DMS 273 (cell line): Measurements from ENCODE around the gene CSNK2A1.
A peak's percentile ranks its signal among the peaks of the same experiment; 100 is the strongest.
"Not testable (repeated sequence)": the region's sequence is repeated elsewhere in the genome, so short reads cannot be mapped to it uniquely, and the experiment has no call there.

ENCODE experiments used
- DNase-seq: peaks from one replicate; lab custom pipeline; 2025; ENCODE audit not compliant: unreplicated experiment; lab: John Stamatoyannopoulos, UW

Gene CSNK2A1

DNA sequence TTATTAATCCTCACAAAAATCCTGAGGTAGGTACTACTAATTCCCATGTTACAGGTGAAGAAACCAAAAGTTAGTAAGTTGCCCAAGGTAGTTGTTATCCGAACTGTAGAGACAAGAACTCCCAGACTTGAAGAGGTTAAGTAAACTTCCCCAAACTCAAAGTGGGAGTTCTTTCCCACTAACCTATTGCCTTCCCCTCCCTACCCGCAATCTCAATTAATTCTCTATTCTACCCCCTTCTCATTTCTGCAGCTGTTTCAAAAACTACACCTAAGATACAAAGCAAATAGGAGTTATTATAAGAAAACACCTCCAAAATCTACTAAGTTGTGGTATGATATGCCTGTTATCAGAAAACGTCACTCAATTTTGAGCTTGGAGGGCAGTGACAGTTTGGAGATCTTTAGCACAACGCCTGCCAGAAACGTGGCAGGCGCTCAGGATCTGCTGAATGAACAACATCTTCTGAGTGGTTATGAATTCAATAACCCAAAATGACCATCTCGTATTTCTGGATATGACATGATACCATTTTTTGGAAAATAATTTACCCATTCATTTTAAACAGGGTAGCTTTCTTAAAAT is 7.1 kb downstream of the CSNK2A1 start:
- DNase-seq, result no peak

DNA sequence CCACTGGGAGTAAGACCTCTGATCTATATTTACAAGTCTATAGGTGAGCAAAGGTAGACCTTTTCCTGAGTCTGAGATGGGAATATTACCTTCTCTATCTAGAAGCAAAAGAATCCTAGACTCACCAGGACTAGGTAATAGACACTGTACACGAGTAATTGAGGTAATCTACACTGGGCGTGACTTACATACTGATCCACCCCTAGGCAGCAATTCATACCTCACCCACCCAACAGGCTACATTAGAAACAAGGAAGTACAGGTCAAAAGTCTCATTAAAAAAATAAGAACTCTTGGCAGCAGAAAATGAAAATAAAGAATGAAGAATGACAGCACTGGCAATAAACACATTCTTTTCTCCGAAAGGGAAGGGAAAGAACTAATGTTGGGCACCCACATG is 7.6 kb downstream of the CSNK2A1 start:
- no peak for DNase-seq

DNA sequence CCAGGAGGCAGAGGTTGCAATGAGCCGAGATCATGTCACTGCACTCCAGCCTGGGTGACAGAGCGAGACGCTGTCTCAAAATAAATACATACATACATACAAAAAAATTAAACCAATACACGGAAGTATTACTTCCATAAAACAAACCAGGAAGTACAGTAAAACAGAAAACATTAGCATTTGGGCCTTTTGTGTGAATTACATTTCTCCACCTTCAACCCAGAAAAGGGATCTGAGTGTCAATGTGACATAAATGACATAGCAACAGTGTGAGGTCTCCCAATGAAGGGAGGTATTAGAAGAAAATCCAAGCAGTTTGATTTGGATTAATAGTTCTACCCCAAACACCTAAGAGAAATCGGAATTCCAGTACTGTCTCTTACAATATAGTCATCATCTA is 10.1 kb downstream of the CSNK2A1 start:
- no peak for DNase-seq

DNA sequence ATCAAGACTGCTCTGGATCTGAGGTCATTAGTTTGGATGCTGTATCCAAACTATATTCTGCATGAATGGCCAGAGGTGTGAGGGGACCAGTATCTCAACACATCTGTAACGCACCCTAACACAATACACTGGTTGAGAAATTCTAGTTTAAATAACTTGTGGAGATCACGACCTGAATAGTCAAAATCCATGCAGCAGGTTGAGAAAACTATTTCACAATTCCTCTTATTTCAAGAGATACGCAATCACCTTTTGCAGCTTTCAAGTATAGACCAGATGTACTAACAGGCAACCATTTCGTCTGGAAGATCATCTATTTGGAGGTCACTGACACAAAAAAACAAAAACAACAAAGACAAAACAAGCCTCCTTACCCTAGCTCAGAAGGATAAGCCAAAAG is 11.1 kb downstream of the CSNK2A1 start:
- no peak for DNase-seq

DNA sequence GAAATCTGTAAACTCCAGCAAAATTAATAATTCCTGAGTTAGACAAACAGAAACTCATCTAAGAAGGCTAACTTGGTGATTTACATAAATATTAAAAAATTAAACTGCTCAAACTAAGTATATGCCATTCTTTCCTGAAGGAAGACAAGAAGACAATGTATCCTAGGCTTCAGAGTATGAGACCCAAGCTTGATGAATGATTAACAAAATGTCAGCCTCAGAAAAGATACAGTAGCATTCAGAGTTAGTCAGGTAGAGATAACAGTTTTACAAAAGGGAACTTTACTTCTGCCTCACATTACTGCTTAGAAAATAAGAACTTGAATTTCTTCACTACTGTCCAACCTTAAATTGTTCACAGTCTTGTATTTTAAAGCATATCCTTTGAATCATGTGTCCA is 12.0 kb downstream of the CSNK2A1 start:
- no peak for DNase-seq

DNA sequence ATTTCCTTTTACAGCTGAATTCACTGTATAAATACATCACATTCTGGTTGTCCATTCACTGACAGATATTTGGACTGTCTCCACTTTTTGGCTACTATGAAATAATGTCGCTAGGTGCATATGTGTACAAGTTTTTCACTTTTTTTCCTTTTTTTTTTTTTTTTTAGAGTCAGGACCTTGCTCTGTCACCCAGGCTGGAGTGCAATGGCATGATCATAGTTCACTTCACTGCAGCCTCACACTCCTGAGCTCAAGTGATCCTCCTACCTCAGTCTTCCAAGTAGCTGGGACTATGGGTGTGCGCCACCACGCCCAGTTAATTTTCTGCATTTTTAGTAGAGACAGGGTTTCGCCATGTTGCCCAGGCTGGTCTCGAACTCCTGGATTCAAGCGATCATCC is 13.3 kb downstream of the CSNK2A1 start:
- no peak for DNase-seq

DNA sequence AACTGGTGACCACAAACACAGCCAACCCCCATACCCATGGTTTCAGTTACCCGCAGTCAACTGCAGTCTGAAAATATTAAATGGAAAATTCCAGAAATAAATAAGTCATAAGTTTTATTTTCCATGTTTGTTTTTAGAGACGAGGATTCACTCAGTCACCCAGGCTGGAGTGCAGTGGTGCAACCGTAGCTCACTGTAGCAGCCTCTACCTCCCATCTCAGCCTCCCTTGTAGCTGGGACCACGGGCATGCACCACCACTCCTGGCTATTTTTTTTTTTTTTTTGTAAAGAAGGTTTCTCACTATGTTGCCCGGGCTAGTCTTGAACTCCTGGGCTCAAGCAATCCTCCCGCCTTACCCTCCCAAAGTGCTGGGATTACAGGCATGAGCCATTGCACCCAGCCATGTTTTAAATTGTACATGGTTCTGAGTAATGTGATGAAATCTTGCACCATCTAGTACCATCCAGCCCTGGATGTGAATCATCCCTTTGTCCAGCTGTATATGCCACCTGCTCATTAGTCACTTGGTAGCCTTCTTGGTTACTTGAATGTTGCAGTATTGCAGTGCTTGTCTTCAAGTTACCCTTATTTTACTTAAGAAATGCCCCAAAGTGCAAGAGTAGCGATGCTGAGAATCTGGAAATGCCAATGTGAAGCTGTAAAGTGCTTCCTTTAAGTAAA is 14.5 kb downstream of the CSNK2A1 start:
- DNase-seq, result peak; percentile 31

DNA sequence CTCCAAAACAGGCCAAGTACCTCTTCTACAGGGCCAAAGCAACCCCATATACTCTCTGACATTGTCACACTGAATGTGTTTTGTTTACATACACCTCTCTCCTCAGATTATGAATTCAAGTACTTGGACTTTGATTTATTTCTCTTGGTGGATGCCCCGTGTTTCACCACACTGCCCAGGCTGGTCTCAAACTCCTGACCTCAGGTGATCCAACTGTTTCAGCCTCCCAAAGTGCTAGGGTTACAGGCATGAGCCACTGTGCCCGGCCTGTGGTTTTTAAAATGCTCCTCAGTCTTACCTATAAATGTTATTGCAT is 16.1 kb downstream of the CSNK2A1 start:
- no peak for DNase-seq

DNA sequence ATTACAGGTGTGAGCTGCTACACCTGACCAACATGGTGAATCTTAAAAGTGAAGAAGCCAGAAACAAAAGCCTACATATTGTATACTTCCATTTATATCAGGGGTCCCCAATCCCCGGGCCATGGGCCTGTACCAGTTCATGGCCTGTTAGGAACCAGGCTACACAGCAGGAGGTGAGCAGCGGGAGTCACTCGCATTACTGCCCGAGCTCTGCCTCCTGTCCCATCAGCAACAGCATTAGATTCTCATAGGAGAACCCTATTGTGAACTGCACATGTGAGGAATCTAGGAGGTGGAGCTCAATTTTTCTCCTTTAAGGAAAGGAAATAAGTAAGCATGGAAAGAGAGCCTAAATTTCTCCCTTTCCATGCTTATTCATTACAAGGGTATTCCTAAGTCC is 21.7 kb downstream of the CSNK2A1 start:
- no peak for DNase-seq

DNA sequence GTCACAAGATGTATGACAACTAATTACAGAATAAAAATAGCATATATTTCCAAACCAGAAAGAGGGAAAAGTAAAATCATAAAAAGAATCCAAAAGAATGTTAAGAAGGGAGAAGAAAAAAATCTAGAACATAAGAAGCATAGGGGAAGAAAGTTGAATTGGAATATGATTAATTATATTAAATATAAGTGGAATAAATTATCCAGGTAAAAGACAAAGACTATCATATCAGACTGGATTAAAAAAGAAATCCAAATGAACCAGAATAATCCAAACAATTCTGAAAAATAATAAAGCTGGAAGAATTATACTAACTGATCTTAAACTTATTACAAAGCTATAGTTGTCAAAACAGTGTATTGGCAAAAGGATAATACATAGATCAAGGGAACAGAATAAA is 23.6 kb downstream of the CSNK2A1 start:
- DNase-seq, result no peak

DNA sequence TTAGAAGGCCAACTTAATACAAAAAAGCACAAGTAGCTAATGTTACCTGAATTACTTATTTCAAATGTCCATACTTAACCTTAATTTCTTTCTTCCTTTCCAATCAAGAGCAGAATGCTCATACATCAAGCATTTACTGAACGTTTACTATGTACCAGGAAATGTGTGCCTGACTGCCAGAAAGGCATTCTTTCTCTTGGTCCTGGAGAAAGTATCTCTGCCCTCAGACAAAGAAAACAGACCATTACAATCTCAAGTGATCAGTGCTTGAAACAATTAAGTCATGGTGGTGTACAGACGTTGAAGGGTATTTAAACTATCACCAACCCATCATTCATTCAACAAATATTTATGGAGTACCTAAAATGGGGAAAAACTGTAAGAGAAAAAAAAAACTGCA is 26.4 kb downstream of the CSNK2A1 start:
- DNase-seq, result no peak

DNA sequence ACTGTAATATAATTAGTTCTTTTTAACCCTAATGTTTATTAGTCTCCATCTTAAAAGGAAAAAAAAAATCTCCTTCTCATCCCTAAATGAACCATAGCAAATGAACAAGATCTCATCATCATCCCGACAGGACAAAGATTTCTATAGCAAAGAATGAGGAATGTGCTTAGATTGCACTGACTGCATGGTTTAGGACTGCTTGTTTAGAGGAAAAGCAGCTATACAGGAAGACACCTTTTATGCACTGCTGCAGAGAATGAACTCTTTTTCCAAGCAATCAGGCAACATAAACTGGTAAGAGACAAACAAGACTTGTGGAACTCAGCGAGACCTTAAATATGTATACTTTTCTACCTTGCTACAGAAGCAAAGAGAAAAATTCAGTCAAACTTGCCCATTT is 26.8 kb downstream of the CSNK2A1 start:
- no peak for DNase-seq

DNA sequence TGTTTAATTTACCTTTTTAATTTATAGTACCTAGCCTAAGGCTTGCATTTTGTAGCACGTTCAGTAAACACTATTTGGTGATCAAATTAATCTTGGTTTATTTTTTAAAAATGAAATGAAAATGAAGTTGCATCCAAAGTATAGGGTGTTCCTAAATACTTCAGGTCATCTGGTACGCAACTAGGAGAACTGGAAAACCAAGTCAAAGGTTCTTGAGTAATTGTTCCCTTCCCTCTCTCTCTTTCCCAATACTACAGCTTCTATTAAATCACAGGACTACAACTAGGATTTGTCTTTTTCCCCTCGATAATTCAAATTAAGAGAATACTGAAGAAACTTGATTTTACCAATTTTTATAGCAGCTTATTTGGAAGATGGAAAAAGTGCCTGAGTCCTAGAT is 27.9 kb downstream of the CSNK2A1 start:
- no peak for DNase-seq

DNA sequence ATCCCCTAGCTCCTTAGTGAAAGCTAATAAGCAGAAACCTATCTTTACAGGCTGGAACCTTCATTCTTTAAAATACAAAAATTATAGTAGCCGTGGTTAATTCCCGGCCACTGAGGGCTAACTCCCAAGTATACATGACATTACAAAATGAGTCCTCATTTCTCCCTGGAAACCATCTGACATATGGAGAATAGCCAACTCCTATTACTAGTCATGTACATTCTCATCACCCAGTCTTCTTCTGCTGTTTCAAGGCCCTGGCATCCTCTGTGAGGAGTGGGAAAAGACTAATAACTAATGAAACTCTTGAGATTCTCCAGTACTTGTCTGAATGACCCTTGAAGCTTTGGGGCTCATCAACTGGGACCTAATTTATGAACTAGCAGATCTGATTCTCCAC is 30.2 kb downstream of the CSNK2A1 start:
- peak; percentile 24 for DNase-seq

DNA sequence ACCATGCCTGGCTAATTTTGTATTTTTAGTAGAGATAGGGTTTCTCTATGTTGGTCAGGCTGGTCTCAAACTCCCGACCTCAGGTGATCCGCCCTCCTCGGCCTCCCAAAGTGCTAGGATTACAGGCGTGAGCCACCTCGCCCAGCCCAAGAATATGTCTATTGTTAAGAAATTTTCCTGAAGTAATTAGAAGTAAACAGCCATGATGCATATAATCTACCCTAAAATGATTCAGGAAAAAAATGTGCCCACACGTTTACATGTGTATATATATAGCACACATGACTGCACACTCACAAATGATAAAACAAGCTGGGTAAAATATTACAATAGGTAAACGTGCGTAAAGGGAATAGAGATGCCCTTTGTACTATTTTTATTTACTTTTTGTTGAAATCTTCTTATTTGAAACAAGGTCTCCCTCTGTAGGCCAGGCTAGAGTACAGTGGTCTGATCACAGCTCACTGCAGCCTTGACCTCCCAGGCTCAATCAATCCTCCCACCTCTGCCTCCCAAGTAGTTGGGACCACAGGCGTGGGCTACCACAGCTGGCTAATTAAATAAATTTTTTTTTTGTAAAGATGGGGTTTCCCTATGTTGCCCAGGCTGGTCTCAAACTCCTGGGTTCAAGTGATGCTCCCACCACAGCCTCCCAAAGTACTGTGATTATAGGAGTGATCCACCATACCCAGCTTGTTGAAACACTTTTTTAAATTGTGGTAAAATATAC is 33.1 kb downstream of the CSNK2A1 start:
- not testable (repeated sequence) for DNase-seq

DNA sequence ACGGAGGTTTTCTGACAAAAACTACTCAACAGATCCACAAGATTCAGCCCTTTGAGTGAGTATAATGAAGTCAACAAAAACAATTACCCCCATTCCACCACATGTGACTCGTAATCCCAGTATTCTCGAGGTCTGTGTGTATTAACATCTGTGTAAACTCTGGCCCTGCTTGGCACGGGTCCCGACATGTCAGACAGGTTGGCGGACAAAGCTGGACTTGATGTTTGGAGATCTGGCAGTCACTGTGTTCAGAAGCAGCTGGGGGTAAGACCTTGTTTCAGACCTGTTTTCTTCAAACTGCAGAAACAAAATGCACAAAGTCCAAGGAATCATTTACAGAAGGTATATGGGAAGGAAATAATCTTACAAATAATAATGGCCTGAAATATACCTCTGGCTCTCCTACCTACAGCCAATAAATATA is 35.2 kb downstream of the CSNK2A1 start:
- DNase-seq, result not testable (repeated sequence)

DNA sequence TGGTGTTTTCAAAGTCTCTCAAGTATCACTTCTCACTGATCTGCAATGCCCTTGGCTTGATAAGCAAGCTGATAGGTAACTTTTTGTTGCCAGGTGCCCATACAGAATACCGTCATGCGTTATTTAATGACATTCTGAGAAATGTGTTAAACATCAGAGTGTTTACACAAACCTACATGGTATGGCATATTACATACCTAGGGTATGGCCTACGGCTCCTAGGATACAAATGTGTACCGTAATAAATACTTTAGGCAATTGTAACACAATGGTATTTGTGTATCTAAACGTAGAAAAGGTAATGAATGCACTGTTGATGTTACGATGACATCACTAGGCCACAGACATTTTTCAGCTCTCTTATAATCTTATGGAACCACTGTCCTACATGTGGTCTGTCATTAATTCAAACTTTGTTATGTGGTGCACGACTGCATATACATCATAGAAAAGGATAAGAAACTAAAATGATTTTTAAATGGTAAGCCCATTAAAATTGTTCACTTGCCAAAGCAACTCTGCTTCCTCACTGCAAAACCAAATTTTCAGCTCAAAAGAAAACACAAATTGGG is 35.7 kb downstream of the CSNK2A1 start:
- no peak for DNase-seq

DNA sequence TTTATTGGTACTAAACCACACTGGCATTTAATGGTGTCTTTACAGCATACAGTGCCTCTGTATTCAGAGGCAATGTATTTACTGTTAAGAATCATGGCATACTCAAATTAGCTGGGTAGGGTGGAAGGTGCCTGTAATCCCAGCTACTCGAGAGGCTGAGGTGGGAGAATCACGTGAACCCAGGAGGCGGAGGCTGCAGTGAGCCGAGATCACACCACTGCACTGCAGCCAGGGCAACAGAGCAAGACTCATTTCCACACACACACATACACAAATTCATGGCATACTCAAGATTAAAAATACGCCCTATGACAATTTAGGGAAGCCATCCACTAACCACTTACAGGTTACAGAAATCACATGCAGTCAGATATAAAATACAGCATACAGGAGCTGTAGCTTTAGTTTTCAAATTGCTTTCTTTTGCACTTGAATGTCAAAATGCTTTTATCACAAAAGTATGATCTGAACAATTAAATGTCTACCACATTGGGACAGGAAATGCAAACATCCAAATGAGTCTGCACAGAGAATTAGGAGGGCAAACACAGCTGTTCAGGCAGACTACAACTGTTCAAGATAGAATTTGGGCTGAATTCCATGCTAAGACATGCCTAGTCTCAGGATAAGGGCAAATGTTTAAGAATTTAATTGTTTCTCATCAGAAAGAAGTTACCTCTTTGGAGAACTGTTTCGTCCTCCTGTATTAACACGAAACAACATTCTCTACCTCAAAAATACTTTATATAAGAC is 36.4 kb downstream of the CSNK2A1 start:
- DNase-seq, result no peak

DNA sequence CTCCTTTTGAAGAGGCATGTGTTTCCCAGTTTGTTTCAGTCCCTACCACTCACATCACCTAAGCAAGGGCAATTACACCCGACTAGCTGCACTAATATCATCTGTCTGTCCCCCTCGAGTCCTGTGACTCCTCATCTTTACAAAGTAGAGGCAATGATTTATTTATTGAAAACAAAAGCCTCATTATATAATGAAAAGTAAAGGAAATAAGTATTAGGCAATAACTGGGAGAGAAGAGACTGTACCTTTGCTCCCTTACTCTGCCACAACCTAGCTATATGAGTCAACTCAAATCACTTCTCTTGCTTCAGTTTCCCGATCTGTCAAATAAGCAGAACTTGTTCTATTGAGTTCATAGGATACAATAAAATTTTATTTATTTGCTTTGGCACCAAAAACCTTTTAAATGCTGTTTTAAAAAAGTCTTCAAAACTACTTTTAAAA is 38.9 kb downstream of the CSNK2A1 start:
- no peak for DNase-seq

DNA sequence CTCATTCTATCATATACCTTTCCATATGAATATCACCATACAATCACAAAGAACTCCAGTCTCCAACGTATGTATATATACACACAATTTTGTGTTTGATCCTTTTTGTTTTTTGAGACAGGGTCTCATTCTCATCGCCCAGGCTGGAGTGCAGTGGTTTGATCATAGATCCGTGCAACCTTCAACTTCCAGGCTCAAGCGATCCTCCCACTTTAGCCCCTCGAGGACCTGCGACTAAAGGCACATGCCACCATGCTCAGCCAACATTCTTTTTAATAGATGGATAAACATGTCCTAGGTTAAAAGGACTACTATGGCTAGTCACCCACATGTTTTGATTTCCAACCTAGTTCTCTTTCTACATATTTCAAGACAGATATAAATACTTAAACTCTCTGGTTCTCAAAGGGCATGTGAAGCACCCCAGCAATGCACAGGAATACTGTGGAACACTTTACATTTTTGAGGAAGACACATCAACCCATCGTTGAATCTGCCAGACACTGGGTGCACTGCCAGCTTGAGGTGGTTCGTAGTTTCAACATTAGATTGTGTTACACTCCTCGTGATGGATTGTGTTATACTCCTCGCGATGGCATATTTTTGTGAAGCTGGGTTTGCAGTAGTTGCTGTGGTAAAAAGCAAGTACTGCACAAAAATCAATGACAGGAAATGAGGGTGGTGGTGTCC is 40.4 kb downstream of the CSNK2A1 start:
- no peak for DNase-seq

DNA sequence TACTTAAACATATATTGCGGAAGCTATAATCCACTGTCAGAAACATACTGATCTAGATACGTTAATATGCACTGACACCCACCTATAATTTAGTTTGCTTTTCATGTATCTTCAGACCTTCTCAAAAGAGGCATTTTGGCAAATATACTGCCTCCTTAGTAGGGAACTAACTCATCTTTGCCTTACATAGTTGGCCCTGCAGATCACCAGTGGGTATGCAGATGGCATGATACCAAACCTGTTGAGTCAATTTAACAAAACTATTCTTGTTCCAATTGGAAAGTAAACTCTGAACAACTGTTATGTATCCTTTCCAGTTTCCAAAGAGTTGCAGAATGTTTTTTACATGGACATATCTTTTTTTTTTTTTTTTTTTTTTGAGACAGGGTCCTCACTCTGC is 45.6 kb downstream of the CSNK2A1 start:
- DNase-seq, result no peak
